ENCODE data around the gene YTHDF2.

- TF ChIP-seq SUZ12 (IDR thresholded peaks at IDR 0.05; ENCODE audit: extremely low read depth, insufficient read depth, insufficient read length) (no peak), ZNF274 (IDR thresholded peaks at IDR 0.05; ENCODE audit: low read depth, low read length) (no peak), YY1 (IDR thresholded peaks at IDR 0.05; ENCODE audit: insufficient read depth, insufficient read length) (no peak)
These were observed 17.5 kb upstream of the YTHDF2 start for GRCh38 chr1:28719332-28719619.
